Anterior cingulate cortex (tissue), 58 donors: Measurements from ENCODE around the gene SPATA2.
"Not testable (repeated sequence)": the region's sequence is repeated elsewhere in the genome, so short reads cannot be mapped to it uniquely, and the experiment has no call there.

Source experiments
- DNase-seq, 58 donors: peaks; one replicate each; lab custom pipeline; 2025; lab: John Stamatoyannopoulos, UW

The SPATA2 gene

GRCh38 chr20:49906615-49907154 lies 8.6 kb downstream of the SPATA2 start:
- DNase-seq: no peak

GRCh38 chr20:49906101-49906604 lies 9.2 kb downstream of the SPATA2 start:
- no peak for DNase-seq

- DNase-seq: no peak
Measured at GRCh38 chr20:49905415-49906091, 9.8 kb downstream of the SPATA2 start.

- DNase-seq: no peak
Measured at GRCh38 chr20:49904440-49905214, 10.7 kb downstream of the SPATA2 start.

- peak in 8 of 58 donors; percentile 20 to 44 (median 27) for DNase-seq
Measured at GRCh38 chr20:49901588-49901987, 13.7 kb downstream of the SPATA2 start.

- DNase-seq: no peak
Measured at GRCh38 chr20:49899541-49900383, 15.6 kb downstream of the SPATA2 start.

- no peak for DNase-seq
Measured at GRCh38 chr20:49896204-49896603, 19.1 kb downstream of the SPATA2 start.

GRCh38 chr20:49895474-49896093 lies 19.7 kb downstream of the SPATA2 start:
- not testable (repeated sequence) for DNase-seq

GRCh38 chr20:49894073-49894470 lies 21.3 kb downstream of the SPATA2 start:
- DNase-seq: no peak

- DNase-seq: peak in 4 of 58 donors; percentile 17 to 43 (median 30)
Measured at GRCh38 chr20:49893242-49894072, 21.9 kb downstream of the SPATA2 start.

GRCh38 chr20:49892817-49893216 lies 22.5 kb downstream of the SPATA2 start:
- DNase-seq: no peak

- peak in 8 of 58 donors; percentile 14 to 32 (median 20) for DNase-seq
Measured at GRCh38 chr20:49892260-49892659, 23.1 kb downstream of the SPATA2 start.

- DNase-seq: no peak
Measured at GRCh38 chr20:49891476-49892110, 23.7 kb downstream of the SPATA2 start.

- DNase-seq: peak in 9 of 58 donors; percentile 15 to 69 (median 28)
Measured at GRCh38 chr20:49890471-49891361, 24.6 kb downstream of the SPATA2 start.

- DNase-seq: no peak
Measured at GRCh38 chr20:49889935-49890333, 25.4 kb downstream of the SPATA2 start.

GRCh38 chr20:49889001-49889934 lies 26.1 kb downstream of the SPATA2 start:
- no peak for DNase-seq
